GM15510 (cell line): ENCODE data around the gene LARGE1.

ENCODE experiments used
- POLR2A ChIP-seq: IDR thresholded peaks from 3 replicates; pipeline ENCODE4 v1.6.1; 2011; ENCODE audit warnings: borderline replicate concordance; ENCODE audit not compliant: insufficient read length; ENCODE audit errors: extremely low read depth

The LARGE1 gene

DNA sequence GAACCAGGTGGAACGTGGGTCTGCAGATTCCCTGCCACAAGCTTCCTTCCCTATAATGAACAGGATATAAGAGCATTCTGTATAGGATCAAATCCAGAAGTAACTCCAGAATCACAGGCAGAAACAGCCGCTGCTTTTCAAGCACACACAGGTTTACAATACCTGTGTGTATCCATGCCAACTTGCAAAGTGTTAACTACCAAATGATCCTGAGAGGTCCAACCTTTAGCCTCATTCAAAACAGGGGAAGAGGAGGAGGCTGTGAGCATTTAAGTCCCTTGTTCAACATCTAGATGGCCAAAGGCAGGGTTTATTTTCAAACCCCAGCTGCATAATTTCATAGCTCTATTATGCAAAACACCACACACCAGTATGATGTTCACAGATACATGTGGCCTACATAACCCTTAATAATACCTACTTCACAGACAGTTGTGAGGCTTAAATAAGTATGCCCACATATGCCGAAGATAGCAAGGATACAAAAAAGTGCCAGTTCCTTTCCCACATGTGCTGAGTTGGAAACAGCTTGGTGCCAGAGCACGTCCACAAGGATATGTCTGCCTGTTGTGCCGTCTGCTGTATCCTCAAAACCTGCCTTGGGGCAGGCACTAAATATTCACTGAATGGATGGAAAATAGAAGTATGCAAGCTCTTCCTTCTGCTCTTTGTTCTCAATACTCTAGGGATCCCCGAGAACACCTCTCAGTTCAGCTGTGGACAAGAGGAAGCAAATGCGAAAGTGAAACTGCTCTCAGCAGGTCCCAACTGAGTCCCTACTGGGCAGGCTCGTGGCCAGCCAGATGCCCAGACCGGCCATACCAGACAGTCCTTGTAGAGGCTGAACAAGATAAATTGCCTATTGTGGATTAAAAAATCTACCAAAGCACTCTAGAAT, 66.8 kb downstream of the LARGE1 start:
- peak; percentile 19 for TF ChIP-seq POLR2A

DNA sequence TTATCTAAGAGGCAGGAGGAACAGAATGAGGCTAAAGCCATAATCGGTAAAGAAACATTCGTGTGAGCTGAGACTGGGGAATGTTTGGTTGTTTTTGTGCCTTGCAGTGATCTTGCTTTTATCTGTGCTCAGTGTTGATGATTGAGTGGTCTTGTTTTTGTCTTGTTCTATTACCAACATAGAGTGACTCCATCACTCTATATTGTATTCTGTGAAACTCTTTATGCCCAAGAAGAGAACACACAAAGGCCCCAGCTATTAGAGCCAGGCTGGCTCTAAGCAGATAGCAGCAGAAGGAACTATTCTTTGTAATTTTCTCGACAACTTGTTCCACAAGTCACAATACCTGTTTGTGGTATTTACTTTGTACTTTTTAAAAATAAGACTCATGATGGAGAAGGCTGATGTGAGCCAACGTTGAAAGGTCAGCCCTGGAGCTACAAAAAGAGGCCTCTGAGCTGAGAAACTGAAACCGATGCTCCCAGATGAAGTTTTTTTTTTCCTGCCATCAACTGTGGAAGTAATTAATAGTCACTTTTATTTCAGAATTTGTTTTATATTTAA, 68.4 kb downstream of the LARGE1 start:
- no peak for TF ChIP-seq POLR2A

GRCh38 chr22:33851240-33851639, 69.0 kb downstream of the LARGE1 start:
- no peak for TF ChIP-seq POLR2A

DNA sequence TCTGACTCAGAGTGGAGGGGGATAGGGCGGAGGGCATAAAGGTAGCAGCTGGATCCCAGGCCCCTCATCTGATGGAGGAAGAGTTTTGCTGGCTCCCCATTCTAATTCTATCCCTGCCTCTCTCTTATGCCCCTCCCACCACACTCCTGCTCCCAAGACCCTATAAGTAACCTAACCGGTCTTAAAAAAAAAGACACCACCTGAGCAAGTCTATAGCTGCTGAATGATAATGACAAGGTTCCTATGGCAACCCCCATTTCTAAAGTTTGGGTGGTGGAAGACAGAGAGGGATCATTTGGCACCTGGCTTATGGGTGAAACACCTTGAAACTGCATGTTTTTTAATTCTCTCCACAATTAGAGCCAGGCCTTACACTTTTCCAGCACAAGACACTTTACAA, 69.6 kb downstream of the LARGE1 start:
- no peak for TF ChIP-seq POLR2A

- no peak for TF ChIP-seq POLR2A
These were observed 70.1 kb downstream of the LARGE1 start for GRCh38 chr22:33850193-33850592.

DNA sequence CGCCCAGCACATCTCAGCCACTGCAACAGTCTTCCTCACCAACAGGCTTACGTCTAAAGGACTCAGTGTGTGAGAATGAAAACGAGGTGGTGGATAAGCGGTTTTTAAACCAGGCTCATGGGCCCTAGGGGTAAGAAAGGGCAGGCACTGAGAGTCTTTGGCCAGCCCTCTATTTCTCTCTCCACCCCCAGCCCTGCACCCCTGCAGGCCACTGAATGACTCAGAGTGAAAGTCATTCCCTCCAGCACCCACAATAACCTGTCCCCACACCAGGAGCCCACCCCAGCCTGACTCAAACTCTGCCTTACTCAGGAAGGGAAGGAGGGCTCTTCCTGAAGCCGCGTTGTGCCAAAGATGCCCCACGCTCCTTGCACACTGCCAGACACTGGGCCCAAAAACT, 72.0 kb downstream of the LARGE1 start:
- no peak for TF ChIP-seq POLR2A

DNA sequence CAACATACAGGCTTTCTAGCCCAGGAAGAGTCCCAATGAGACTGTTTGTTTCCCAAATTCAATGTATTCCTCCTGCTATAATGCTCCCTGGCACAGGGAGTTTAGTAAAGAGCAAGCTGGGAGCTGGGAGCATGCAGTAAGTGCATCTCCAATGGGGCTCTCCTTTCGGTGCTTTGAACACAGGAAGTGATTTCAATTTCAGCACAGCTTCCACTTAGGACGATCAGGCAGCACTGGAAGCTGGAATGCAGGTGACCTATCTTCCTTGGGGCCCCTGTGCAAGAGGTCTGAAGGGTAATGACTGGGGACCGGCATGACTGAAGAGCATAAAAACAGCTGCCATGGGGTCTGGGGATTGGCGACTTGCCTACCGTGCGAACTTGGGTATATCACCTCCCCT, 76.0 kb downstream of the LARGE1 start:
- no peak for TF ChIP-seq POLR2A

- TF ChIP-seq POLR2A = no peak
These were observed 77.7 kb downstream of the LARGE1 start for GRCh38 chr22:33842421-33843094.

DNA sequence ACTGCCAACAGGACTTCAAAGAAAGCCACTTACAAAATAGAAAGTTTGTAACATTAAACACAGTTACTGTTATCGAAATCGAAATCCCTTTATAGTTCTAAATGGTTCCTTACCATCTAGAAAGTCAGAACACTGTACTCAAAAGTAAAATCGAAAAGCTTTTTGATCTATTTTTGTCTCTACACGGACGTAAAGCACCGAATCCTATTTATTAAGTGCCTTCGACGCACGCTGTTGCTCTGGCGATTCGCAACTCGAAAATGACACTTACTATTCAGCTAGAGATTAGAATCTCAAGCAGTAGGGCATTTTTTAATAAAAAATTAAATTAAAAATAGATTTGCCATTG, 78.3 kb downstream of the LARGE1 start:
- no peak for TF ChIP-seq POLR2A

DNA sequence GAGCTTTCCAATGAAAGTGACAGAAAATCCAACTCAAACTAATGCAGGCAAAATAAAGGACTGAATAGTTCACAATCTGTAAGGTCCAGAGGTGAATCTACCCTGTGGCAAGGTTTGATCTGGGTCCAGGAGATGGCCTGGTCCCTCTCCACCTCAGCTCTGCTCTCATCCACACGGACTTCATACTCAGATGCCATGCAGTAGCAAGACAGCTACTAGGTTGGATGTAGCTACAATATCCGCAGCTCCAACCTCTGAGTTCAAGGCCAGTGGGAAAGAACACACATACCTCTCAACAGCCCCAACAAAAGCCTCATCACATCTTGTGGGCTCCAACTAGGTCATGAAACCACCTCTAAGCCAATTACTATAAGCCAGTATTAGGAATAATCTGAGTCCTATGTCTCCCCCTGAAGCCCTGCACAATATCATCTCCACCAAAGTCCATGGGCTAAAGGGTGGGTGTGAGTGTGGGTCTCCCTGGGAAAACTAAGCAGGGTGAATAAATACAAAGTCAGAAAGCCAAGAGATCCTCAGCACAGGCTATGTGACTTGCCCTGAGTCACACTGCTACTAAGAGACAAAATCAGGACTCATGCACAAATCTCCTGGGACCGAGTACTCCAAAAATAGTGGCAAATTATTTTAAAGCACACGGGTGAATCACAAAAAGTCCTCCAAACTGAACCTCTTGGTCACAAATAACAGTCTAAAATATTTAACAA, 78.8 kb downstream of the LARGE1 start:
- no peak for TF ChIP-seq POLR2A

GRCh38 chr22:33838644-33839043, 81.6 kb downstream of the LARGE1 start:
- TF ChIP-seq POLR2A = no peak

- no peak for TF ChIP-seq POLR2A
These were observed 82.5 kb downstream of the LARGE1 start for GRCh38 chr22:33837826-33838225.

DNA sequence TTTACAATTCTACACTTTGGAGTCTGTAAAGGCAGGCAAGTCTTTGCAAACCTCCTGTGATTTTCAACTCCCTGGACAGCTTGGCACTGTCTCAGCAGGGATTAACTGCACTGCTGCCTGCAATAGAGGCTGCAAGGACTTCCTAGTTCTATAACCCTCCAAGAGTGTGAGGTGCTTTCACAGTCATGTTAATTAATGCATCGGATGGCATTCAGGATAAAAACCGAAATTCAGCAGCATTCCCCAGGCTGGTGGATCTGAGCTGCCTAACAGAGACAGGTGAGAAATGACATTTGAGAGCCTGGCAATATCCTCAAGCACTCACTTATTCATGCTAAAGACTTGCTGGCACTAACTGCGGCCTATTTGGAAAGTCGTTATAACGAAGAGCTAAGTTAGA, 85.0 kb downstream of the LARGE1 start:
- TF ChIP-seq POLR2A = no peak

DNA sequence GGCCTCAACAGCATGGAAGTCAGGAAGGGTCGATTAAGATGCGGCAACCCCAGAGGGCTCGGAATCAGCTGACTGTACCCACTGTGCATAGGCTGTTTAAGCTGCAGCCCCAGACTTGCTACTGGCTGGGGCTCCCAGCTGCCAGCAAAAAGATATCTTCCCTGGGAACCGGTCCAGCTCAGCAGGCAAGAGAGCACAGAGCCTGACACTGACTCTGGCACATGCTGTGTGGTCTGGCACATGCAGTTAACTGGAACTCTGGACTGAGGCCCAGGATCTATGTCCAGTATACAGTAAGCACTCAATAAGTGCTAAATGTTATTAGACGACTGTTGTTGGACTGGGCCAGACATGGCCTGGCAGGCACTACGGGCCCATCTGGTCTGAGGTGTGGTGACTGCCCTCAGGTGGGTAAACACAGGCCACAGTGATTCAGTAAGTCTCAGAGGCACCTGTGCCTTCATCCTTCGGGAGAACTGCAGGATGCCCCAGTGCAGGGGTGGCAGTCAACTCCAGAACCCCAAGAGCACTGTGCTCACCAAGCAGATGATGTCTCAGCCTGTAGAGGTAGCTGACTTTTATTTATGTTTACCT, 87.6 kb downstream of the LARGE1 start:
- TF ChIP-seq POLR2A = no peak

DNA sequence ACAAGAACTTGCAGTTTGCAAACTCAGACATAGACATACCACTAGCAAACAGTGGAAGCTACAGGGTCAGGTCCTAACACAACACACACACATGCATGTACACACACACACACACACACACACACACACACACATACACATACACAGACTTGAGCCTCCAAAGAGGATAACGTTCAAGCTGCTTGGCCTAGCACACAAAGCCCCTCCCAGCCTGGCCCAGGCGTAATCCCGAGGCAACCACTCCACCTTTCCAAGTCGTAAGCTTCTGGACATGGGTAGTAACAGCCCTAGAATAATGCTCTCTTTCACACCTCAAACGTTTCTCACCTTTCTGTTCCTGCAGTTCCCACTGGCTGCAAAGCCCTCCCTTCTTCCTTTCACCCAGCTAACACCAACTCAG, 88.6 kb downstream of the LARGE1 start:
- no peak for TF ChIP-seq POLR2A

- no peak for TF ChIP-seq POLR2A
These were observed 89.1 kb downstream of the LARGE1 start for GRCh38 chr22:33831207-33831606.
